HG03064 (cell line): ENCODE measurements around the gene SDK2.

Experiments used
- ATAC-seq: cut with Tn5 transposase; IDR thresholded peaks from one replicate; pipeline ENCODE4 v1.9.1; 2021; ENCODE audit warnings: low read depth; ENCODE audit not compliant: unreplicated experiment

Gene SDK2

DNA sequence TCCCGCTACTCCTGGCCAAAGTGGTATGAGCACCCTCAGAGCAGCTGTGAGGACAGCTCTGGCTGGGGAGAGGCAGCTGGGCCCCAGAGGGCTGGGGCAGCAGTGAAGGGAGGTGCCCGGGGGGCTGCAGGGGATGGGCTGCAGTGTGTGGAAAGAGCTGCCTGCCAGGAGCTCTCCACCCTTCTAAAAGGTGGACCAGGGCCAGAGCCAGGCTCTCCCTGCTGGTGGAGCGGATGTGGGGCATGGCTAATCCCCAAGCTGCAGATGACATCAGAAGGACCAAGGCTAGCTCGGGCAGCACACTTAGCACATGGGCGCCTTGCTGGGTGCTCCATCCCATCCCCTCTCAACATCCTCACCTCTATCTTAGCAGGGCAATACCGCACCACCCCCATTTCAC is 103.1 kb downstream of the SDK2 start:
- no peak for ATAC-seq

DNA sequence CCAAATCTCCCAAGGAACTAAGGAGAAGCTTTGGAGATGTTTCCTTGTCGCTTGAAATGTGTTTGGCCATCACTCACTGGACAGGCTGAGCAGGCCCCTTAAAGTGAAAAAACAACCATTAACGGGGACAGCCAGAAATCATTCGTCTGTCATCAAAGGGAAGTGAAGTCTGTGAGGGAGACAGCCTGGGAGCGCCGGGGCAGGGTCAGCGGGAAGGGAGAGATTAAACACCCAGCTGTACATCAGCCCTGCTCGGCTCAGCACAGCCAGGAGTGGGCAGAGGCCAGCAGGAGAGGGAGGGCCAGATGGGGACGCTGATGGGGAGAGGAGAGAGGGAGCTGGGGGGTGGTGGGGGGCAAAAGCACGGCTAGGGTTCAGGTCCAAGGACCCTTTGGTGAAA is 105.1 kb downstream of the SDK2 start:
- no peak for ATAC-seq

DNA sequence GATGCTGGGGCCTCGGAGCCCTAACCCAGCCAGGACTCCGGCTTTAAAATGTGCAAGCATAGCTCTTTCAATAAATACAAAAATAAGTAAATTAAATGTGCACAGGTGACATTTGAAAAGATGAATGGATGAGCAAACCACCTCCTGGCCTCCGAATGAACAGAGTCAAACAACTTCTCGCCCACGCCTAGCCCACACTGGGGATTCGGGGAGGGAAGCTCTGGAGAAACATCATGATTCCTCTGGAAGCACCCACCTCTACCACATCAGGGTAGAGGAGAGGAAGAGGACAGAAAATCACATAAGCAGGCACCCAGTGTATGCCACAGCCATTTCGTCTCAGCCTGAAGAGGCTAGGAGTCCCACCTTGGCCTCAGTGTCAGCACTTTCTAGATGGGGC is 105.8 kb downstream of the SDK2 start:
- no peak for ATAC-seq

DNA sequence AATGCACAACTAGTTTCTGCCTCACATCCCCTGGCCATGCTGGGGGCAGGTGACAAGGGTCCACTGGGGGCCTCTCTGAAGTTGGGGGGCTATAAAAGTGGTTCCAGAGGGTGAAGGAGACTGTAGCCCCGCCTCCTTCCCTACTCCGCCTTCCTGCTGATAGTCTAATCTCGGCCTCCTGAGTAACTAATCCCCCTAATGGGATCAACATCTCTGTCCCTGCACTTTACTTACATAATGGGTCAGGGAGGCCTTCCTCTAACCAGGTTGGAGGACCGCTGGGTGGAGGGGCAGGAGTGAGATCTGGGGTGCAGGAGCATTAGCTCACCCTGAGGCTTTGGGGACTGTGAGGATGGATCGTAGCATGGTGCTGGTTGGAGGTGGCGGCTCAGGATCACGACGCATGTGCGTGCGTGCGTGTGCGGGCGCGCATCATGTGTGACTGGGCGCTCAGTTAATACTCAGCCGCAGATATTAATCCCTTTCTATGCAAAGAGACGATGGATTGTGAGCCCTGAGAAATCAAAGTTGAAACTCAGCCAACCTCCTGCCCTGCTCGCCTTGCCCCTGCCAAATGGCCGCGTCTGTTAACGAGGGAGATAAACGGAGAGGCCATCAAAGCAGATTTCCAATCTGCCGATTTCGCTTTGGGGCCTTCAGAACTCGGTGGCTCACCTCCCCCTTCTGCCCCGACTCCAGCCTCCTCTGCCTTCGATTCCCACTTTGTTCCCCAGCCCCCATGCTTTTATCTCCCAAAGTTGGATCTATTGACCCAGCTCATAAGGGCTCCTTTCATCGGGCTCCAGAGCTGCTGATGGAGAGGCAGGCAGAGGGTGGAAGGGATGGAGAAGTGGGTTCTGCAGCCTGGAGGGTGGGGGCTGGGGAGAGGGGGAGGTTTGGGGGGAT is 107.3 kb downstream of the SDK2 start:
- no peak for ATAC-seq

DNA sequence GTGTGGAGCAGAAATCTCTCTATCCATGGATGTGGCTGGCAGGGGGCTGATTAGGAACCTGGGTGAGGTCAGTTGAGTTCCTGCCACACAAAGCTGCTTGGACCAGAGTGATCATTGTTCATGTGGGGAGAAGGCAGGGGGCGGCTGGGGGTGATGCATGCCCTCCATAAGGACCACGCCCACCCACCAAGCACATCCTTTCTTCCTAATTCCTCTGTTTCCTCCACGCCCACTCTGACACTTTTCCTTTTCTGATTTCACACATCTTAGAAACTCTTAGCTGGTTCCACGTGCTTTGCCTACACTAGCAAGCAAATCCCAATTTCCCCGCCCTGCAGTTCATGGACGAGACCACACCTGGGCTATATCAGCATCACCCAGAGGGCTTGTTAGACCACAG is 108.5 kb downstream of the SDK2 start:
- ATAC-seq: no peak

DNA sequence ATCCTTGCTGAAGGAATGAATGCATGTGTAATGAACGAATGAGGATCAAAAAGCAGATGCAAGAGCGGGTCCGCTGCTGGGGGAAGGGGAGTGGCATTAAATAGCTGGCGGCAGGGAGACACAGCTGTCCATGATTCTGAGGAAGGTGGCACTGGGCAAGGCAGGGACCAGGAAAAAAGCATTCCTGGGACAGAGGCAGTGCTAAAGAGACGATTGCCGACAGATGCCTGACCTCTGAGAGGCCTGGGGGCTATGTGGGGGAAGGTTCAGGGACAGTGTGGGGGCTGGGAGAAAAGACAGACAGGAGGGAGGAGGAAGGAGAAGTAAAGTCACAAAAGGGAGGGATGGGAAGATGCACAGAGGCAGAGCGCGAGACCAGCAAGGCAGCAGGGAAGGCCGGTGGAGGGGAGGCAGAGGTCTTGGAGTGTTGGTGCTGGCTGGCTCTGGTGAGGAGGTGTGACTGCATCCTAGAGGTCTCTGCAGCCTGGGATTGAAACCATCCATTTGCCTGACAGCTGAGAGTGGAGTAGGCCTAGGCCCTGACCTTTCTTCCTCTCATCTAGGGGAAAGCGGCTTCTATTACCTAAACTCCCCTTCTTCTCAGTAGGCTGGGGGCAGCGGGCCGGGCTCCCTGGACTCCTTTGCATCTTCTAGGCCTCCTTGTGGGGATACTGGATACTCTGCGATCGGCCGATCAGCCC is 109.9 kb downstream of the SDK2 start:
- no peak for ATAC-seq

DNA sequence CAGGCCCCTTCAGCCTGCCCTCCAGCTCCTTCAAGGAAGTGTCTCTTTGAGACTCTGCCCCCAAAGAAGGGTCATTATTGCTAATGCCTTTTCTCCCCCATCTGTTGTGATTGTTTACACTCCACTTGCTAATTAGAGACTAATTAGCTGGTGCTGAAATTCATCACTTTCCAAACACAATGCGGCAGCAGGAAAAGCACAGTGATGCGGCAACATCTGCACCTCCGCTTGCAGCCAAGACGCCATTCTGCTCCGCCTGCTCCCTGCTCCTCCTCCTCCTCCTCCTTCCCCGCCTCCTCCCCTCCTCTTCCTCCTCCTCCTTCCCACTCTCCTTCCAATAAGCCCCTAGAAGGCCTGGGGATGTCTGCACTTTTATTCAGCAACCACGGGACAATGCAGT is 110.5 kb downstream of the SDK2 start:
- ATAC-seq: no peak

DNA sequence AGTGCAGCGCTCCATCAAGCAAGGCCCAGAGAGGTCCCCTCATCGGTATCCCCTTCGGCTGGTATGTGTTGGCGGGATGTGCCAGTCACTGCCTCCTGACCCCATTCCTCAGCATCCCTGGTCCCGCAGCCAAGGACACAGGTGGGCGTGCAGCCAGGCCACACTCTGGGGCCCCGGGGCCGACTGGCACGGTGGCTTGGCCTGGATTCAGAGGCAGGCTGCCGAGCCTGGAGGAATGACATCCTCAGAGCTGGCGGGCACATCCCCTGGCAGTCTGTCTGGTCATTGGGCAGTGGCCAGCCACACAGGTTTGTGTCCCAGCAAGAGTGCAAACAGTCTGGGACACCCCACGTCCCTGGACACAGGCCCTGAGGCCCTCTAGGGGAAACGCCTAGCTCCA is 111.1 kb downstream of the SDK2 start:
- no peak for ATAC-seq

DNA sequence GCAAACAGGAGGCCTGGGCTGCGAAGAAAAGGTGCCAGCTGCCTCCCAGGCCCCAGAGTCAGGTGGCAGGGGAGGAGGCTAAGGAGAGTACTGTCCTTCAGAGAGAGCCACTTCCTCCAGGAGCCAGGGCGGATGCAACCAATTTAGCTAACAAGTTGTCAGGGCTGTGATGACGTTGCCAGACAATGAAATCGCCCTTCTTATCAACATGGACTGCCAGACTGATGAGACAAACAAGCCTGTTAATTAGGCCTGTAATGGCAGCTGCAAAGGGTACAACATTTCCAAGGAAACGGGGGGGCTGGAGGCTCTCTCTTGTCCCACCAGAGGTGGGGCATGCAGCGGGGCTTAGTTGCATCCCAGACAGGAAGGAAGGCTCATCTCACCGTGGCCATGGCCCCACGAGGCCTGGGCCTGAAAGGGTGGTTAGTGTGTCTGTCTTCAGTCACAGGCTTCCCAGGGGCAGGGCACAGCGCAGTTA is 111.8 kb downstream of the SDK2 start:
- ATAC-seq: no peak

DNA sequence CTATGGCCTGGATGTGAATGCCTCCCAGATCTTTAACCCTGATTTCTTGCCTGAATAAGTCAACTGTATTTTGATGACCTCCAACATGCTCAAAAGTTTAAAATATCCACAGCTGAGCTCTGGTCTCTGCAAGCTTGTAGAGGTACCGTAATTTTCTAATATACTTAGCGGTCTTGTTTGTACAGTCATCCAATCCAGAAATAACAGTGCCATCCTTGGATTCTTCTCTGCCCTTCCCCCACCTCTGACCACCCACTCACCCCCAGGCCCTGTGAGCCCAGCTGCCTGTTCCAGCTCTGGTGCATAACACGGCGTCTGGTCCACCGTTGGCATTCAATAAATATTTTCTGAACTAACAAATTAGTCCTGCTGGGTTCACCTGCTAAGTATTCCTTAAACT is 113.1 kb downstream of the SDK2 start:
- no peak for ATAC-seq

DNA sequence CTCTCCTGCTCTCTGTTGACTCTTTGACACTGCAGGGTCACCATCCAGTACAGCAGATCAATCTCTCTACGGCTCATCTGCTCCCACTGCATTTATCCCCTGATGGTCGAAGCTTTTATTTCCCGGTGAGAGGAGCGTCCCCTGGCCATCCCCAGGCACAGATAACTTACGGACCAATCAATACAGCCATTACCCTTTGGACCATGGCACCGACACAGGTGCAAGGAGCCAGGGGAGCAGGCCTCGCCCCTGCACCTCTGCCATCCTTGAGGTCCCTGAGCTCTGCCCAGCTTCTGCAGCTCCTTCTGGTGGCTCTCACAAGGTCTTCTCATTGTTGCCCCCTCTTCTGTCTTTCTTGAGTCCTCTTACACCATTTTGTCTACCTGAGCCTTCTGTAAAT is 115.6 kb downstream of the SDK2 start:
- no peak for ATAC-seq

DNA sequence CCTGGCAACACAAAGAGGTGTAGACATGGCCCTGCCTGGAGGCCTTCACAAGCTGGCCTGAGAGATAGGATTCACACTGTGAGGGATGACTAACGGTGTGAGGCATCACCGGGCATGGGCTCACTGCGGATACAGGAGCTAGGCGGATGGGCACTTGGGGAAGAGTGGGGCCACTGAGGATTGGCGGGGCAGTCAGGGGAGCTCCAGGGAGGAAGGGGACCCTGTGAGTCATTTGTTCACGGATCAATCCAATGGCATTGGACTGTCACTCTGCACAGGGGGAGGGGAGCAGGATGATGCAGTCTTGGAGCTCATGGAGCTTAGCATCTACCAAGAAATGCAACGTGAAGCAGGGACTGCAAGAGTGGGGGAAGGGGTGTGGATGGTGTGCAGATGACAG is 117.3 kb downstream of the SDK2 start:
- no peak for ATAC-seq

DNA sequence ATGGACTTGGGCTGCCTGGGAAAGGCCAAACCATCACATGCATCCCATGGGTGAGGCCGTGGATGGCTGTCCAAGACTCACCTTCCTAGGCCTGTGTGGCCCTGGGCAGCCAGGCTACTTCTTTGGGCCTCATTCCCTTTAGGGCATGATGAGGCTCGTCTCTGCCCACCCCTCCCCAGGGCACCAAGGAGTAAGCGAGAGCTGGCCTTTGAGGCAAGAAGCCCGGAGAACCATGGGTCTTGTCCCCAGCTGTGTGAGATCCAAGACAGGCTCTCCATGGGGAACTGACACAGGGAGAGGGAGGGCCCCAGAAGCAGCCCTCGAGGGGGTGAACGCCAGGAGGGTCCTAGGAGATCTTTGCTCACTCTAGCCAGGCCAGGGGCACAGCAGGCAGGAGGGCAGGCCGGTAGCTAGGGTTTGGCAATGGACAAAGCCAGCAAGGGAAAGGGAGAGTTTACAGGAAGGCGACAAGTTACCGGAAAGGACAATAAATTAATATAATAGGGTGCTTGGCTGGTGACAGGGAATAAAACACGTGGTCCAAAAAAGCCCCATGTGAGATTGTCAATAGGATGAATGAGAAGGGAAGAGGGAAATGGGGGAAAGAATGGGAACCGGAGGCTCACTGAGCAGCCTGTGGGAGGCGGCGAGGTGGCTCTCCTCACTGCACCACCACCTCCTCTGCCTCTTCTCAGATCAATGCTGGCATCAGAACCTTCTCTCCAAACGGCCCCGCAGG is 119.1 kb downstream of the SDK2 start:
- no peak for ATAC-seq

DNA sequence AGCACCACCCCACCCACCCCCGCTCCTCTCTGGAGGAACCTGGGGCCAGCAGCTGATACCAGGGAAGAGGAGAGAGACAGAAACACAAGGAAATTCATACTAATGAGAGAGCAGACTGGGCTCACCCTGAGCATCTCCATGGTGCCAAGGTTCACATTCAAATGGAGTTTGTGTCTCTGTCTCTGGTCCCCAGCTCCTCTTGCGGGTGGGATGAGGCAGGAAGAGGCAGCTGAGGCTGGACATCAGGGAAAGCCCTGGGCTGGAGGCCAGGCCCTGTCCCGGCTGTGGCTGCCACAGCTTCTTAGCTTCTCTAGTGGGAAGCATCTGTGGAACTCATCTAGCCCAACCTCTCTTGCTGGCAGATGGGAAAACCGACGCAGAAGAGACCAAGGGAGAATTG is 121.5 kb downstream of the SDK2 start:
- ATAC-seq: no peak

DNA sequence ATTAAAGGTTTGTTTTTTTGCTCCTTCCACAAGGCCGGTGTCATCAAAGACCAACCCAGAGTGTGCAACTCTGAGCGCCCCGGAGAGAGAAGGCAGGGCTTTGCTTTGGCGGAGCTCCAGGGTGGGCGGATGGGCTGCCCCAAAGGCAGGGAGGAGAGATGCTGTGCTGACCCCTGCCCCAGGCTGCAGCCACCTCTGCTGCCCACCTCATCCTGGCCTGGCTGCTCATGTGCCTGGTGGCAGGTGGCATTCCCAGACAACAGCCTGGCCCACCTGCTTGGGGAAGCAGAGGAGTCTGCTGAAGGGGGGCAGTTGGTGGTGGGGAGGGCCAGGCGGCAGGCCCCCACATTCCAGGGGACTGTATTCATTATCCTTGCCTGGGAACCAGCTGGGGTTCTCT is 122.1 kb downstream of the SDK2 start:
- ATAC-seq: no peak

DNA sequence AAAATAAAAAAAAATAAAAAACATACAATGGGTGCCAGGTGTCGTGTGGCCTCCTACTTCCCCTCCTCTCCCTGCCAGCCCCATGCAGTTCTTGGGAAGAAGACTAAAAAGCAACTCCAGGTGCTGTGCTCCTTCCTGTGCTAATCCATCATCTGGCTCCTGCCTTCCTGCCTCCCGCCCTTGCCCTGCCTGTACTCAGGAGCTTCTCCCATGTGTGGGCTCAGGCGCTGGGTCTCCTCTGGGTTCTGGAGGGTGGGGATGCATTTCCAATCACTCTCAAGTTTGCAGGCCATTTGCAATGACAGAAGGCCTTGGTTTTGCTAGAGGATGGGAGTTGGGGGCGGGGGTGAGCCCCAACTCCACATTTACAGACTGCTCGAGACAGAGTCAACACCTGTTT is 122.9 kb downstream of the SDK2 start:
- no peak for ATAC-seq

DNA sequence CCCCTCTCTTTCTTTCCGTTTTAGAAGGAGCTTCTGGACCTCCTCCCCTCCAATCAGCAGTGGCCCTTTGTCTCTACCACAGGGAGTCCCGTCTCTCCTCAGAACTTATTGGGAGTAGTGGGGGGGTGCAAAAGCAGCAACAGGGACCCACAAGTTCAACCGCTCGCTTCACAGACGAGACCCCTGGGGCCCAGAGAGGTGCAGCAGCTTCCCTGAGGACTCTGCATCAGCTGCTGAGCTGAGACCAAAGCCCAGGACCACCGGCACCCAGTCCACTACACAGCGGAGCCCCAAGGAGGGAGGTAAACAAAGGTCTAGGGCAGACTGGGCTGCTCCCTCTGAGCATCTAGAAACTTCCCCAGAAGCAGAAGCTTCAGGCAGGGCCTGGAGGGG is 123.9 kb downstream of the SDK2 start:
- no peak for ATAC-seq

DNA sequence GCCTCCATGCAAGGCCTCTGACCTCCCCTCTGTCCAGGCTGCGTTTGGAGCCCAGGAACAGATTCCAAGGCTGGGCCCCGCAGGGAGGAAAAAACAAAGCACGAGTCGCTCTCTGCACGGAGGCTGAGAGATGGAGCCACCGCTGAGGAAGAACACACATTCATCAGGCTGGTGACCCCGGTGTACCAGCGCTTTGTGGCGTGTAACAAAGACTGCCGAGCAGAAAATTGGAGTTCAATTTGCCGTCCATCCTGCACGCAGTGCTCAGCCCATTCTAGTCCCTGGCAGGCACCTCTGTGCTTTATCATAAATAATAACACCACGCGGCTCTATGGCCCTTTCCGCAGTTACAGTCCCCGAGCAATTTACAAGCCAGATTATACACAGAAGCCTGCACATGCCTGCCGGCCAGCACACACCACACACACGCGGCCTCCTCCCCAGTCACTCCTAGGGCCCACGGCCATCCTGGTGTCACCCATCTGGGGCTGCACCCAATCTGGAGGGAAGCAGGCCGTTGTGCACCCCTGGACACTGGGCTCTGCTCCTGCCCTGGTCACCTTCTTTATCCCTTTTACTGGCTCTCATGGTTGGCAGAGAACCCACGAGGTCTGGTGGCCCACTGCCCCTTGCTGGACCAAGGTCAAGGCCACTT is 124.4 kb downstream of the SDK2 start:
- no peak for ATAC-seq

DNA sequence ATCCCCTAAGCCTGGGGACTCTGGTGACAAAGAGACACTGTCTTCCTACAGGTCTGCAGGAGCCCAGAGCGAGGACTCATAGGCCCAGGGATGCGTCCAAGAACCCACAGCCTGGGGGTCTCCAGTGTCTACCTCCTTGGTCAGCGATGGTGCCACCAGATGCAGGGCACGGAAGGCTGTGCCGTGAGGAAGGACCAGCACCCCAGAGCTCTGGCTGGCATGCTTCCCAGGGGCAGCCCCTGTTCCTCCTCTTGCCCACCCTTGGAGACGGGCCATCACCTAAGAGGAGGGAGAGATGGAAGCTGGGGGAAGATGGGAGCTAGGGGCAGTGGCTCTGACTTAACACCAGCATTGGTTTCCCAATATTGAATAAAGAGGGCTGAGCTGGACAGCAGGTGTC is 125.2 kb downstream of the SDK2 start:
- no peak for ATAC-seq

DNA sequence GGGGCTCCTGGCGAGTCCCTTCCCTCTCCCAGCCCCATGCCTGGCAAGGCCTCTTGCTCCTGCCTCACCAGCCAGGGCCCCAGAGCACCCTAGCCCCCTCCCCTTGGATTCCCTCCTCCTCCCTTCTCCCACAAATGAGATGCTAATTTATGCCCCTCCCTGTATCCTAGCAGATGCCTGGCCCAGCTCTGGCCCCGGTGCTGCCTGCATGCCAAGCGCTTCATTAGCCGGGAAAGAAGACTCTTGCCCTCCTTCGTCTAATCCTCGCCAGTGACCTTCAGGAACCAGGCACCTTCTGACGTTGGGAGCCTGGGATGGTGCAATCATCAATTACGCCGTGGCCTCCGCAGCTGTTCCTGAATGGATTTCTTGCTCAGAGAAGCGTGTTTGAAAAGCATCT is 127.8 kb downstream of the SDK2 start:
- no peak for ATAC-seq
